T-cell (primary cell): ENCODE results near the gene NUMB. TPM values are rescaled to one million over a fixed set of nuclear protein-coding genes. Genes with fewer than 3 reads are reported as not detected.

ENCODE experiments used
- ATAC-seq, 4 experiments: fragments of 200-7000 bp in 3 of 4; fragments of 150-1000 bp in 1 of 4; cut with Tn5 transposase; replicated peaks in 1 of 4; 1 replicate in 3 of 4; 2 replicates in 1 of 4; pipeline ENCODE4 v1.10.0; 2021; ENCODE audit warnings: moderate library complexity in 3 of 4, mild to moderate bottlenecking in 2 of 4, moderate number of reproducible peaks in 1 of 4
- CTCF ChIA-PET, 2 donors: fragments of 300-600 bp; sonication (Branson Sonifier 250); formaldehyde crosslinking; loops; one replicate each; lab custom pipeline; 2022; ENCODE audit warnings: antibody characterized with exemption in 2 of 2; lab: Charles Lee
- POLR2A ChIA-PET, 2 donors: fragments of 300-600 bp; sonication (Branson Sonifier 250); formaldehyde crosslinking; loops; one replicate each; lab custom pipeline; 2022; ENCODE audit warnings: antibody characterized with exemption in 2 of 2; lab: Charles Lee
- DNase-seq, 35 experiments: peaks; one replicate each; pipeline versions ENCODE4 v3.0.0 to v3.0.0-alpha.2; 2013 to 2023
- H3K27ac ChIP-seq: one replicate; pipeline ENCODE4 v1.5.1; 2013; ENCODE audit warnings: low read length
- H3K27me3 ChIP-seq, 2 experiments: replicated peaks in 1 of 2; 1 replicate in 1 of 2; 2 replicates in 1 of 2; pipeline versions ENCODE4 v1.6.1 to v1.7.0; 2013; ENCODE audit warnings: low read length in 1 of 2, mixed read lengths in 1 of 2; ENCODE audit not compliant: control insufficient read depth in 2 of 2, insufficient read depth in 2 of 2; ENCODE audit errors: extremely low read depth in 1 of 2
- H3K36me3 ChIP-seq, 2 donors: 1 replicate in 1 of 2; 2 replicates in 1 of 2; pipeline versions ENCODE4 v1.6.1 to v1.7.0; 2013; ENCODE audit warnings: low read length in 1 of 2; ENCODE audit not compliant: control insufficient read depth in 2 of 2, insufficient read depth in 1 of 2; ENCODE audit errors: extremely low read depth in 1 of 2
- H3K4me1 ChIP-seq, 2 experiments: 1 replicate in 1 of 2; 2 replicates in 1 of 2; pipeline versions ENCODE4 v1.6.1 to v1.7.0; 2013; ENCODE audit warnings: low read length in 2 of 2, mixed read lengths in 1 of 2; ENCODE audit not compliant: insufficient read depth in 2 of 2, control insufficient read depth in 1 of 2; ENCODE audit errors: extremely low read depth in 1 of 2
- H3K4me3 ChIP-seq, 2 donors: 1 replicate in 1 of 2; 2 replicates in 1 of 2; pipeline versions ENCODE4 v1.5.1 to v1.7.0; 2013; ENCODE audit warnings: mild to moderate bottlenecking in 2 of 2, low read length in 1 of 2, moderate library complexity in 1 of 2; ENCODE audit not compliant: control insufficient read depth in 1 of 2; ENCODE audit errors: extremely low read depth in 1 of 2
- H3K9me3 ChIP-seq: 2 replicates; pipeline ENCODE4 v1.7.0; 2013
- H3K27ac Mint-ChIP-seq, 2 donors: one replicate each; pipeline ENCODE4 v1.8.0; 2020 to 2021; ENCODE audit warnings: mild to moderate bottlenecking in 2 of 2, mixed read lengths in 2 of 2
- H3K27me3 Mint-ChIP-seq, 2 donors: one replicate each; pipeline ENCODE4 v1.8.0; 2021 to 2022; ENCODE audit warnings: mixed read lengths in 2 of 2
- H3K36me3 Mint-ChIP-seq: one replicate; pipeline ENCODE4 v1.8.0; 2021; ENCODE audit warnings: mixed read lengths
- H3K4me1 Mint-ChIP-seq, 3 donors: one replicate each; pipeline ENCODE4 v1.8.0; 2020 to 2022; ENCODE audit warnings: mixed read lengths in 3 of 3, mild to moderate bottlenecking in 1 of 3
- H3K4me3 Mint-ChIP-seq, 3 donors: one replicate each; pipeline ENCODE4 v1.8.0; 2020 to 2022; ENCODE audit warnings: mild to moderate bottlenecking in 3 of 3, mixed read lengths in 3 of 3, moderate library complexity in 3 of 3
- H3K9me3 Mint-ChIP-seq, 3 donors: one replicate each; pipeline ENCODE4 v1.8.0; 2020 to 2022; ENCODE audit warnings: mixed read lengths in 3 of 3
- WGBS: methylation state at CpG from one replicate; pipeline ENCODE4 v1.1.5; 2013; ENCODE audit warnings: missing lambda C conversion rate; ENCODE audit not compliant: insufficient coverage; 5-methylcytosine and 5-hydroxymethylcytosine counted together
- total RNA-seq, 35 experiments: library from RNA in 6 of 35; stranded (reverse) in 6 of 35; fragments of 120-200 nt in 1 of 35; gene quantifications; one replicate each; pipeline versions ENCODE4 v1.2.1 to v1.2.4 and lab custom pipeline; 2013 to 2026

NUMB gene
- total RNA-seq, 5 donors from 2014 or later (not counting 1 experiment from before 2014, with no cell fraction given): 45.1 to 52.6 (median 49.1) TPM

GRCh38 chr14:73287071-73287470 lies 171.3 kb downstream of the NUMB start:
- H3K36me3 Mint-ChIP-seq: peaks cover 39% of the 10 kb centered on the region
- H3K4me3 ChIP-seq: no peak overlapping the region
- no peaks in the 10 kb centered on the region for H3K4me1 ChIP-seq
- no peaks in the 10 kb centered on the region for H3K27me3 ChIP-seq
- H3K27me3 Mint-ChIP-seq: no peaks in the 10 kb centered on the region
- no peaks in the 10 kb centered on the region for H3K9me3 Mint-ChIP-seq
- no peak for DNase-seq
- H3K27ac ChIP-seq: no peak overlapping the region
- no peak overlapping the region for H3K4me3 Mint-ChIP-seq
- H3K4me1 Mint-ChIP-seq: peaks cover 2 to 14% (median 10%) of the 10 kb centered on the region in 3 donors
- no peak for ATAC-seq
- 97% methylated on average over 3 of the region's 5 CpGs for WGBS
- no peak overlapping the region for H3K27ac Mint-ChIP-seq
- ChIA-PET CTCF (interaction anchor here in 1 of 2 donors (0.6 kb wide), 1 partner anchor 281 kb away, joined by 3 read pairs; no protein-coding TSS in a partner anchor), POLR2A (no interaction called here)
- no peaks in the 10 kb centered on the region for H3K9me3 ChIP-seq
- H3K36me3 ChIP-seq: peaks cover 11 to 38% of the 10 kb centered on the region in 2 donors

- Mint-ChIP-seq H3K27ac (no peak overlapping the region), H3K4me1 (peaks cover 6 to 17% (median 12%) of the 10 kb centered on the region in 3 donors), H3K27me3 (no peaks in the 10 kb centered on the region), H3K36me3 (peaks cover 40% of the 10 kb centered on the region), H3K9me3 (no peaks in the 10 kb centered on the region), H3K4me3 (no peak overlapping the region)
- POLR2A ChIA-PET: no interaction called here
- Histone ChIP-seq H3K36me3 (peaks cover 11 to 43% of the 10 kb centered on the region in 2 donors), H3K27ac (no peak overlapping the region), H3K27me3 (no peaks in the 10 kb centered on the region), H3K4me3 (no peak overlapping the region), H3K4me1 (no peaks in the 10 kb centered on the region), H3K9me3 (no peaks in the 10 kb centered on the region)
- DNase-seq (no peak), ATAC-seq (no peak)
- no CpG with 5 or more reads among the region's 2 CpGs for WGBS
- CTCF ChIA-PET: interaction anchor here in 1 of 2 donors (0.6 kb wide), 1 partner anchor 281 kb away, joined by 3 read pairs; no protein-coding TSS in a partner anchor
These were observed 171.7 kb downstream of the NUMB start for GRCh38 chr14:73286598-73286997.

- no peak overlapping the region for H3K4me3 Mint-ChIP-seq
- POLR2A ChIA-PET: interaction anchor here in 1 of 2 donors (0.6 kb wide), 1 partner anchor 32 kb away, joined by 10 read pairs; no protein-coding TSS in a partner anchor
- H3K9me3 Mint-ChIP-seq: no peaks in the 10 kb centered on the region
- H3K4me1 ChIP-seq: no peaks in the 10 kb centered on the region
- no peak for ATAC-seq
- H3K9me3 ChIP-seq: no peaks in the 10 kb centered on the region
- no peak overlapping the region for H3K4me3 ChIP-seq
- CTCF ChIA-PET: interaction anchor here in 1 of 2 donors (0.7 kb wide), 1 partner anchor 9 kb away, joined by 10 read pairs; no protein-coding TSS in a partner anchor
- WGBS: no CpG with 5 or more reads among the region's 1 CpG
- H3K36me3 Mint-ChIP-seq: peaks cover 46% of the 10 kb centered on the region
- peaks cover 6 to 17% (median 12%) of the 10 kb centered on the region in 3 donors for H3K4me1 Mint-ChIP-seq
- no peak overlapping the region for H3K27ac ChIP-seq
- H3K36me3 ChIP-seq: peaks cover 8 to 48% of the 10 kb centered on the region in 2 donors
- H3K27me3 Mint-ChIP-seq: no peaks in the 10 kb centered on the region
- H3K27me3 ChIP-seq: no peaks in the 10 kb centered on the region
- DNase-seq: no peak
- H3K27ac Mint-ChIP-seq: no peak overlapping the region
These were observed 172.4 kb downstream of the NUMB start for GRCh38 chr14:73285979-73286378.

GRCh38 chr14:73283608-73284379 lies 174.6 kb downstream of the NUMB start:
- no peaks in the 10 kb centered on the region for H3K4me1 ChIP-seq
- DNase-seq (no peak), ATAC-seq (no peak)
- H3K27me3 ChIP-seq: no peaks in the 10 kb centered on the region
- no peaks in the 10 kb centered on the region for H3K9me3 Mint-ChIP-seq
- H3K4me3 Mint-ChIP-seq: no peak overlapping the region
- ChIA-PET POLR2A (no interaction called here), CTCF (no interaction called here)
- H3K36me3 ChIP-seq: peaks cover 14 to 58% of the 10 kb centered on the region in 2 donors
- peaks cover 50% of the 10 kb centered on the region for H3K36me3 Mint-ChIP-seq
- no peak overlapping the region for H3K4me3 ChIP-seq
- no peaks in the 10 kb centered on the region for H3K9me3 ChIP-seq
- no peaks in the 10 kb centered on the region for H3K27me3 Mint-ChIP-seq
- peaks cover 3 to 8% (median 6%) of the 10 kb centered on the region in 3 donors for H3K4me1 Mint-ChIP-seq
- H3K27ac ChIP-seq: no peak overlapping the region
- no peak overlapping the region for H3K27ac Mint-ChIP-seq
- WGBS: 97% methylated on average over 10 of the region's 12 CpGs

- Mint-ChIP-seq H3K4me3 (no peak overlapping the region), H3K27ac (no peak overlapping the region), H3K27me3 (no peaks in the 10 kb centered on the region), H3K9me3 (no peaks in the 10 kb centered on the region), H3K4me1 (peaks cover 3 to 8% (median 6%) of the 10 kb centered on the region in 3 donors), H3K36me3 (peaks cover 59% of the 10 kb centered on the region)
- H3K27ac ChIP-seq: no peak overlapping the region
- peaks cover 32 to 64% of the 10 kb centered on the region in 2 donors for H3K36me3 ChIP-seq
- H3K4me1 ChIP-seq: no peaks in the 10 kb centered on the region
- DNase-seq (no peak), ATAC-seq (no peak)
- ChIA-PET CTCF (interaction anchor here in 1 of 2 donors (0.6 kb wide), 1 partner anchor 8 kb away, joined by 3 read pairs; no protein-coding TSS in a partner anchor), POLR2A (no interaction called here)
- H3K27me3 ChIP-seq: no peaks in the 10 kb centered on the region
- WGBS: no CpG with 5 or more reads among the region's 5 CpGs
- H3K9me3 ChIP-seq: no peaks in the 10 kb centered on the region
- no peak overlapping the region for H3K4me3 ChIP-seq
These were observed 177.4 kb downstream of the NUMB start for GRCh38 chr14:73280903-73281302.

GRCh38 chr14:73277376-73277775 lies 181.0 kb downstream of the NUMB start:
- no CpG with 5 or more reads among the region's 2 CpGs for WGBS
- ATAC-seq: no peak
- Mint-ChIP-seq H3K4me1 (peaks cover 3 to 6% (median 4%) of the 10 kb centered on the region in 3 donors), H3K27me3 (no peaks in the 10 kb centered on the region), H3K9me3 (no peaks in the 10 kb centered on the region), H3K4me3 (no peak overlapping the region), H3K27ac (no peak overlapping the region), H3K36me3 (peaks cover 49% of the 10 kb centered on the region)
- Histone ChIP-seq H3K9me3 (no peaks in the 10 kb centered on the region), H3K27me3 (no peaks in the 10 kb centered on the region), H3K4me1 (no peaks in the 10 kb centered on the region), H3K27ac (no peak overlapping the region), H3K36me3 (peaks cover 26 to 50% of the 10 kb centered on the region in 2 donors), H3K4me3 (no peak overlapping the region)
- CTCF ChIA-PET: no interaction called here
- POLR2A ChIA-PET: interaction anchor here (0.6 kb wide), 2 partner anchors 33 to 258 kb away, joined by 4 to 6 read pairs; no protein-coding TSS in a partner anchor
- no peak for DNase-seq
